HG03571 (cell line): ENCODE results near the gene MBOAT1.
"Not testable (repeated sequence)": the region's sequence is repeated elsewhere in the genome, so short reads cannot be mapped to it uniquely, and the experiment has no call there.

ENCODE experiments used
- ATAC-seq: cut with Tn5 transposase; IDR thresholded peaks from one replicate; pipeline ENCODE4 v1.9.1; 2021; ENCODE audit not compliant: unreplicated experiment

MBOAT1 gene

DNA sequence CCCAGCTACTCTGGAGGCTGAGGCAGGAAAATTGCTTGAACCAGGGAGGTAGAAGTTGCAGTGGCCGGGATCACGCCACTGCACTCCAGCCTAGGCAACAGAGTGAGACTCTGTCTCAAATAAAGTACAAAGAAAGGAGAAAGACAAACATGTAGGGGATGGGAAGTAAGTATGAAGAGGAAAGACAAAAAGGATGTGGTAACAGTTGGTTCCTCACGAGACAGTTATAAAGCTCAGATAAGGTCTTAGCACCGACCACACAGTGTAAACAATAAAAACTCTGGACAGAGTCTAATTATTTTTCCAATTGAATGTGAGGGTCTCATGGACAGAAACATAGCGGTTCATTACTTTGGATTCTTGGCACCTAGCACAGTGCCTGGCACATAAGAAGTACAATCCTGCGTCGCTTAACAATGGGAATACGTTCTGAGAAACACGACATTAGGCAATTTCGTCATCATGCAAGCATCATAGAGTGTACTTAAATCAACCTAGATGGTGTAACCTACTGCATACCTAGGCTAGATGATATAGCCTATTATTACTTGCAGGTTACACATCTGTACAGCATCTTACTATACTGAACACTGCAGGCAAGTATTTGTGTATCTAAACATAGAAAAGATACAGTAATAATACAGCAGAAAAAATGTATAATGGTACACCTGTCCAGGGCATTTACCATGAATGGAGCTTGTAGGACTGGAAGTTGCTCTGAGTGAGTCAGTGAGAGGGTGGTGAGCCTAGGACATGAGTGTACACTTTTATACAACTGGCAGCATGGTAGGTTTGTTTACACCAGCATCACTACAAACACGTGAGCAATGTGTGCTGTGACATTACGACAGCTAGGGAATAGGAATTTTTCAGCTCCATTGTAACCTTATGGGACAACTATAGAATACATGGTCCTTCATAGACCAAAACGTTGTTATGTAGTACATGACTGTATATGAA lies 38.2 kb downstream of the MBOAT1 start:
- peak; percentile 69 for ATAC-seq

DNA sequence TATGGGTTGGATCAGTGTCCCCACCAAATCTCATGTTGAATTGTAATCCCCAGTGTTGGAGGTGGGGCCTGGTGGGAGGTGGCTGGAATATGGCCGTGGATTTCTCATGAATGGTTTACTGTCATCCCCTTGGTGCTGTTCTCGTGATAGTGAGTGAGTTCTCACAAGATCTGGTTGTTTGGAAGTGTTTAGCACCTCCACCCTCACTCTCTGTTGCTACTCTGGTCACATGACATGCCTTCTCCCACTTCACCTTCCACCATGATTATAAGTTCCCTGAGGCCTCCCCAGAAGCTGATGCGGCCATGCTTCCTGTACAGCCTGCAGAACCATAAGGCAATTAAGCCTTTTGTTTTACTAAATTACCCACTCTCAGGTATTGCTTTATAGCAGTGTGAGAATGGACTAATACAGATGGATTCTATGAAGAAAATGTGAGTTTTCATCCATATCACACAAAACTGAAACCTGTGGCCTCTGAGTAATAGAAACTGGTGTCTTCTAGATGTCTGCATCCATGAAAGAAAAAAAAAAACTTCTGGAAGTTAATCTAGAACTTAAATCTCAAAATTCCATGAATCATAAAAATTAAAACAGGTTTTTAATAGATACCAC lies 39.3 kb downstream of the MBOAT1 start:
- no peak for ATAC-seq

- no peak for ATAC-seq
Observed at GRCh38 chr6:20170455-20171148, 41.7 kb downstream of the MBOAT1 start.

DNA sequence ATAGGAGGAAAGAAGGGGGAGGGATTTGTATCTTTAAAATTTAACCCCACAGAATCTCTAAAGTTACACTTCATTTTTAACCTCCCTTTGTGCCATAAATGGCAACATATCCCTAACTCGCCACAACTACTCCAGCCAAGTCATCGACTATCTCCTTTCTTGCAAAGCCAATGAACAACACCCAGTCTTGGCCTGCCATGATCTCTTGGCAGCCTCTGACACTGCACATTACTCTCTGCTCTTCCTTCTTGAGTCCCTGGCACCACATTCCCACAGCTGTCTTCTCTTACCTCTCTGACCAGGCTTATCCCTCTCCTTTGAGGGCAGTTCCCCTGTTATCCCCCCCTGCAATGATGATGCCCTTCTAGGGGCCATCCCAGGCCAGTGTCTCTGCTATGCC lies 42.5 kb downstream of the MBOAT1 start:
- ATAC-seq, result no peak

DNA sequence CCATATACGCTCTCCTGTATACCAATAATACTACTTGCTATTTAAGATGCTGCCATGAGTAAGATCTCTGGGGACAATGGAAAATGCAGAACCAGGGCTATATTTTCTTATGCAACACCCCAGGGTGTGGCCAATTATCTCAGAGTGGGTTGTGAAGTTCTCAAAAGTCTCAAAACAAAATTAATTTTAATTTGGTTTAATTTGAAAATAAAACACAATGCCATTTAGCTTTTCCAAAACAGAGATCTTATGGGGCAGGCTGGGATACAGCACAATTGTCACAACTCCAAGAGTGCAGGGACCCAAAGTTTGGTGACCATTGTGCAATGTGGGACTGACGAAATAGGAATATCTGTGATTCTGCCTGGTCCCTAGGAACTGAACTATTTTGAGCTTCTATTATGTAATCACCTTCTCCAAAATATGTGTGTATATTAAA lies 43.1 kb downstream of the MBOAT1 start:
- ATAC-seq, result no peak

GRCh38 chr6:20168690-20169089 lies 43.6 kb downstream of the MBOAT1 start:
- ATAC-seq, result no peak

GRCh38 chr6:20167601-20168000 lies 44.7 kb downstream of the MBOAT1 start:
- ATAC-seq, result no peak

DNA sequence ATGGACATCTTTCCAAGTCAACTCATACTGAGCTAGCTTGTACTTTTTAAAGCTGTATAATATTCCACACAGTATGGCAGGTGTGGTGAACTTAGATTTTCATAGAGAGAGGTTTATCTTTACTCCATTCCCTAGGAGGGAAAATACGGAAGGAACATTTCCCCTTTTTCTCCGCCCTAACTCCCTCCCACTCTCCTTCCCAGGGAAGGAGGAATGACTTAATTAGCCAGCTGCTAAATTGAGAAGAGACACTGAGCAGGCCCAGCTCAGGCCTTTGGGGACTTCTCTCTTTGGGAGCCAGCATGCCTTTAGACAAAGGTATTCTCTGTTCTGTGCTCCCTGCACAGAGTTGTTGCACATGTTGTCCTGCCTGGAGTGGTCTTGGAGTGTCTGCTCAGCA lies 46.1 kb downstream of the MBOAT1 start:
- ATAC-seq, result no peak

GRCh38 chr6:20162515-20162914 lies 49.8 kb downstream of the MBOAT1 start:
- ATAC-seq, result no peak

- no peak for ATAC-seq
Observed at GRCh38 chr6:20160541-20161283, 51.6 kb downstream of the MBOAT1 start.

DNA sequence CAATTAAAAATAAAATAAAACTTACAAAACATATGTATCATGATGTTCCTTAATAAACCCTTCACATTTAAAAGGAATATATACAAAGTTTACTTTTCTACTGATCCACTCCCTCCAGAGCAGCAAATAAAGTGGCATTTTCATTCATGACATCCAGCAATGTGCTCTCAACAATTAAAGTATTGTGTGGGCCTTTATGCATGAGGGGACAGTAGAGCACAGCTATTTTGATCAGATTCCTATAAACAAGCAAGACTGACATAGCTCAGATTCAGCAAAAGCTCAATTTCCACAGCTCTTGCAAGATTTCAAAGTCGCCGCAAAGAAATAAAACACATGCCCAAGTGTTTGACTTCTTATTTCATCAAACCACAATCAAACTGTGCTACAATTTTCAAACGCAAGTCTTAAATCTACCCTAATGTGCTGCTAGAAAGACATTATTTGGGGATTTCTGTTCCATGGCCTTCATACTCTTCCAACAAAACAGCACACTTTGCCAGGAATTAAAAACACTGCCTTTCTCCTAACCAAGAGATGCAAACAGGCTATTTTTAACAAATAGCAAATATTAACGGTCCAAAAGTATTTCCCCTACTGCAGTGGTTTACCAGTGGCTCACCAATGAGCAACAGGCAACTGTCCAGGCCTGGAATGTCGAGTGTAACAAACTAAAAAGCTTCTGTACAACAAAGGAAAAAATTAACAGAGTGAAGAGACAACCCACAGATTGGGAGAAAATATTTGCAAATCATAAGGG lies 52.3 kb downstream of the MBOAT1 start:
- no peak for ATAC-seq

DNA sequence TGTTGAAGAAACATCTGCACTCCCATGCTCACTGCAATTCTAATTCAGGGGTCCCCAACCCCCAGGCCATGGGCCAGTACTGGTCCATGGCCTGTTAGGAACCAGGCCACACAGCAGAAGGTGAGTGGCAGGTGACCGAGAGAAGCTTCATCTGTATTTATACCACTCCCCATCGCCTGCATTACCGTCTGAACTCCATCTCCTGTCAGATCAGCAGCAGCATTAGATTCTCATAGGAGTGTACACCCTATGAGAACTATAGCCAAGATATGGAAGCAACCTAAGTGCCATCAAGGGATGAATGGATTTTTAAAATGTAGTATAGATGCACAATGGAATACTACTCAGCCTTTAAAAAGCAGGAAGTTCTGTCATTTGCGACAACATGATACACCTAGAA lies 53.2 kb downstream of the MBOAT1 start:
- no peak for ATAC-seq

DNA sequence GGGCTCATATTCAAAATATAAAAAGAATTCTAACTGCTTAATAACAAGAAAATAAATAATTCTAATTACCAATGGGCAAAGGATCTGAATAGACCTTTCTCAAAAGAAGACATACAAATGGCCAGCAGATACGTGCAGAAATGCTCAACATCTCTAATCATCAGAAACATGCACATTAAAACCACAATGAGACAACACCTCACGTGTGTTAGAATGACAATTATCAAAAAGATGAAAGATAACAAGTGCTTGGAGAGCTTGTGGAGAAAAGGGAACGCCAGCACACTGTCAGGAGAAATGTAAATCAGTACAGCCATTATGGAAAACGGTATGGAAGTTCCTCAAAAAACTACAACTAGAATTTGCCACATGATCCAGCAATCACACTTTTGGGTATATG lies 53.6 kb downstream of the MBOAT1 start:
- no peak for ATAC-seq

- ATAC-seq, result no peak
Observed at GRCh38 chr6:20156824-20157223, 55.4 kb downstream of the MBOAT1 start.

- ATAC-seq, result no peak
Observed at GRCh38 chr6:20154753-20155152, 57.5 kb downstream of the MBOAT1 start.

DNA sequence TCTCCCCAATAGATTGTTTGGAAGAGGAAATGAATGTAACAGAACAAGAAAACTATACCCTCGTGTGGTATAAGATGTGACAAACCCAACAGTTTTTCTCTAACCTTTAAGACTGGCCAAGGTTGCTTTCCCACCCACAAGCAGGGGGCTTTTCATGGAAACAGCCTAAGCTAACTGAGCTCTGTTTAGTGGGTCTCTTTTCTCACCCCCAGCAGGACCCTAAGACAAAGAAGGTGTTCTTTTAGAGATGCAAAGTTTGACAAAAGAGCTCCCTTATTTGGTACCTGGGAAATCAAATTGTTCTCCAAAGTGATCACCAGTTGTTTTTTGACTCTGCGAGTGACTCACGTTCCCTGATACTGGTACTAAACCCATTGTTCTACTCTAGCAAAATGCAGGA lies 59.1 kb downstream of the MBOAT1 start:
- no peak for ATAC-seq

GRCh38 chr6:20148433-20148832 lies 63.8 kb downstream of the MBOAT1 start:
- ATAC-seq, result no peak

GRCh38 chr6:20147469-20147868 lies 64.8 kb downstream of the MBOAT1 start:
- ATAC-seq, result no peak

GRCh38 chr6:20146831-20147230 lies 65.4 kb downstream of the MBOAT1 start:
- not testable (repeated sequence) for ATAC-seq

DNA sequence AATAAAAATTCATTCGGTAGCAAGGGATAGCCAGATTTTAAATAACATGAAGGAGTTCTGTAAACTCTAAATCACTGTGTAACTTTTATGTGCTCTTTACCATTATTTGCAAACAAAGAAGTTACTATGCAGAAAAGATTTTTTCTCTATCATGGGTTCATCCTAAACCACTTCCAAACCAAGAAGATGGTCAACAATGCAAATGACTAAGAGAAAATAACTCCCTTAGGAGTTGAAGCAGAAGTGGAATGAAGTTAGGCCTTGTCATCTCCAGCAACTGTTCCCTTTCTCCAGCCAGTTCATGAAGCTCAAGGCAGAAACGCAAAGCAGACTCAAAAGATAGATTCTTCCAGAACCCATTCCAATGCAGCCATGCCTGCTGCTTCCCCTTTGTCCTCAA lies 66.0 kb downstream of the MBOAT1 start:
- ATAC-seq, result no peak
